Measurements from ENCODE around the gene CBR1.

- TF ChIP-seq POLR2A (IDR thresholded peaks at IDR 0.05) = no peak
- no peak for TF ChIP-seq CTCF (IDR thresholded peaks at IDR 0.05)
Measured at GRCh38 chr21:36080386-36080785, 10.6 kb downstream of the CBR1 start.
